Measurements from ENCODE around the gene SPCS2.
"Not testable (repeated sequence)": the region's sequence is repeated elsewhere in the genome, so short reads cannot be mapped to it uniquely, and the experiment has no call there.

Gene SPCS2

GRCh38 chr11:74950374-74950969 lies 1.4 kb downstream of the SPCS2 start:
- DNase-seq (ENCODE audit: low read depth in 2 of 2), result no peak

GRCh38 chr11:74951226-74951625 lies 2.2 kb downstream of the SPCS2 start:
- DNase-seq (ENCODE audit: low read depth in 2 of 2), result no peak

DNA sequence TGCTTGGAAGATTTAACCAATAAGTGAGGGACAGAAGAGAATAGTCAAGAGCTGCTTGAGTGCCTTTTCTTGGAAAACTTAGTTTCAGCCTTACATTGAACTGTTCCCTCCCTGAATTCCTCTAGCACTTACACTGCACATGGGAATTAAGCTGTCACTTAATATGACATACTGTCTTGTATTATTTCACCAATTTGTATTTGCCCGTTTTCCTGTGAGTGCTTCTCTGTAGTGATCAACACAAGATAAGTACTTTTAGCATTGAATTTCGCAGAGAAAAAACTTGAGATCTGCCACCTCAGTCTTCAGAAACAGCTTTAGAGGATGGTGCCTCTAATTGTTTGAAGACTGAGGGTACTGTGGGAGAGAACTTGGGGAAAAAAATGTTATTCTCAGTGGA lies 3.7 kb downstream of the SPCS2 start:
- no peak for DNase-seq (ENCODE audit: low read depth in 2 of 2)

DNA sequence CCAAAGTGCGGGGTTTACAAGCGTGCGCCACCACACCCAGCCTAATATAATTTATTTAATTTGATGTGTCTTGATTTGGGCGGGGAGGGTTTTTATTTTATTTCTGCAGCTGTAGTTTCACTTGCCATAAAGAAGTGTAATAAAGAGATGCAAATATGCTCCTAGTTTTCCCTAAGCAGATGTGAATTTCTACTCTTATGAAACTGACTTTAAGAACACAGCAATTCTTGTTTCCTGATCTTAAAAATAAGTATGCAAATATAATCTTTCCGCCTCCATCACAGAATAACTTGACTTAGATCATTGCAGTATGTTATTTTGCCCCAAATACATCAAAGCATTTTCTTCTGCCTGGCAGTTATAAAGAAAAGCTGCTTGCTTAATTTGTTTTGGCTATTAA lies 4.4 kb downstream of the SPCS2 start:
- DNase-seq (ENCODE audit: low read depth in 2 of 2), result no peak

DNA sequence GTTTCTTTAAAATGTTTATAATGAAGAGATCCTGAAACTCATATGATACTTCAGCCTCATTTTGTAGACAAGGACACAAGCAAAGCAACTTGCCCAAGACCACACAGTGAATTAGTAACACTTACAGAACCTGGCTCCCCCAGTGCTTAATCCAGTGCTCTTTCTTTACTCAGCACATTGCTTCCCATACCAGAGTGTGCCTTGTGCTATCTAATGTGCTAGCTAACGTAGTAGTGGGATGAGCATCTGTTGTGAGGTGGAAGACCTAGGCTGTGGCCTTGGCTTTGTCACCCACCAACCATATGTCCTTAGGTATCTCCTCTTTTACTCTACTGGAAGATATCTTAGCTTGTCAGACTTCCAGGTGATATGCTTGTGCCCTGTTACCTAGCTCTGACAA lies 5.1 kb downstream of the SPCS2 start:
- no peak for DNase-seq (ENCODE audit: low read depth in 2 of 2)

- DNase-seq (ENCODE audit: low read depth in 2 of 2), result no peak
These were observed 7.4 kb downstream of the SPCS2 start for GRCh38 chr11:74956397-74957015.

- no peak for DNase-seq (ENCODE audit: low read depth in 2 of 2)
These were observed 9.0 kb downstream of the SPCS2 start for GRCh38 chr11:74957937-74958629.

- not testable (repeated sequence) for DNase-seq (ENCODE audit: low read depth in 2 of 2)
These were observed 11.1 kb downstream of the SPCS2 start for GRCh38 chr11:74960128-74960527.

- no peak for DNase-seq (ENCODE audit: low read depth in 2 of 2)
These were observed 17.6 kb downstream of the SPCS2 start for GRCh38 chr11:74966651-74967050.

GRCh38 chr11:74970852-74971395 lies 21.9 kb downstream of the SPCS2 start:
- DNase-seq (ENCODE audit: low read depth in 2 of 2), result no peak

DNA sequence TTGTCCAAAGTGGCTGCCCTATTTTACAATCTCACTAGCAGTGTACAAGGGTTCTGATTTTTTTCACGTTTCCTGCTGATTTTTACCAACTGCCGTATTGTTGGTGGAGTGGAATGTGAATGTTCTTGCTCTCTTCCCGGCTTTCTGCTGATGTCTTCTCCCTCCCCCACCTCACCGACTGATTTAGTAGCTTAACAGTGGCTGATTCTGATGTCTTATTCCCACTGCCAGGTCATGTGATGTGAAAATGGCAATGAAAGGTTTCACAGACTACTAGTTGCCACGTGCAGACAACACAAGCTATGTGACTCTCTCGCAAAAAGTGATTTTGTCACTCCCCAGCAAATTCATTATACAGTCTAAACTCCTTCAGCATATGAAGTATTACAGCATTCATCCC lies 22.4 kb downstream of the SPCS2 start:
- DNase-seq (ENCODE audit: low read depth in 2 of 2), result no peak

- DNase-seq (ENCODE audit: low read depth in 2 of 2), result no peak
These were observed 29.0 kb downstream of the SPCS2 start for GRCh38 chr11:74978041-74978440.

DNA sequence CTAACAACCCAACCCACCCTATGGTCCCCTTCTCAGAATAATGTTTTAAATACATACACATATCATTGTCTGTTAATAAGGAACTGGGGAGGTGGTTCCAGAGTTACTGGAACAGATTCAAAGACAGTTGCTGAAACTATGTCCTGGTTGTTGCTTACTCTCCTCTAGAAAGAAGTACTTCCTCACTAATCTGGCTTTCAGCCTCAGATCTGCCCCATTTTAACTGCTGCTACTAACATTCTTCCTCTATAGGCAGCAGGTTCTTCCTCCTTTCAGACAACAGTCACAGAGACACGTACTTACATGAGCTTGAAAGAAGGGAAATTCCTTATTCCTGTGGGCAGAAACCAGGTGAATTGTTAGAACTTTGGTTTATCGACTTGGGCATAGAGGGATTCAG lies 31.6 kb downstream of the SPCS2 start:
- DNase-seq (ENCODE audit: low read depth in 2 of 2), result no peak

- no peak for DNase-seq (ENCODE audit: low read depth in 2 of 2)
These were observed 32.8 kb downstream of the SPCS2 start for GRCh38 chr11:74981888-74982287.

DNA sequence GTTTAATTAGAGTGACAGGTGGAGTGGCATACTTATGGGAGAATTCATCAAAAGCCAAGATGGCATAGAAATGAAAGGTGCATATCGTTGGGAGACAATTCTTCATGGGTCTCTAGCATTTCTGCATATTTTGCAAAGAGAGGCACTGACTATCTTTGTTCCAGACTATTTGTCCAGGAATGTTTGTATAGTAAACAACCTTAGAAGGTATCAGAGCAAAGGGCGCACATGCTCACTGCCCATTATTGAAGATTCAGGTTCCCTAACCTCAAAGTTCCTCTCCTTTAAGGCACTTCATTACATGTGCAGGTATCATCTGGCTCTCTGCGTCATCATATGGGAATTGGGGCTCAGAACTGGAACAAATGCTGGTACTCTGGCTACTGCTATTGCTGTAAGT lies 35.0 kb downstream of the SPCS2 start:
- no peak for DNase-seq (ENCODE audit: low read depth in 2 of 2)

- DNase-seq (ENCODE audit: low read depth in 2 of 2), result no peak
These were observed 35.7 kb downstream of the SPCS2 start for GRCh38 chr11:74984730-74985129.

- DNase-seq (ENCODE audit: low read depth in 2 of 2), result peak; percentile 77 to 80
These were observed 39.6 kb downstream of the SPCS2 start, which contains the start of gene NEU3 for GRCh38 chr11:74988541-74989259. NEU3 (plus strand) TSS chr11:74988933; CDS start chr11:74989061, 128 bp downstream.

DNA sequence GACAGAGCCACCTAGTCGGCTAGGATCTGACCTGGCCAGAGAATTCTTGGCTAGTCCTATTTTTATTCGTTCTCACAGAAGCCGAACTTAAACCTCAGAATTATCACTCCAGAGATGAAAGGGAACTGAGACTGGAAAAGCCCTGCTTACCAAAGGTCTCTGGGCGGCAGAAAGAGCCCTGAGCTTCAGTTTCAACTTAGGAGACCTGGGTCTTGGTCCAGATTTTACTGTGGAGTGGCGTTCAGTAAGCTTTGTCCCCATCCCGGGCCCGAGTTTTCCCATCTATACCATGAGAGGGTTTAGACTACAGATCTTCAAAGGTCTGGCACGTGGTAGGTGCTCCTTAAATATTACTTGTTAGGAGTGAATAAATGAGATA lies 40.2 kb downstream of the SPCS2 start:
- DNase-seq (ENCODE audit: low read depth in 2 of 2), result no peak

GRCh38 chr11:74990150-74990549 lies 41.1 kb downstream of the SPCS2 start:
- DNase-seq (ENCODE audit: low read depth in 2 of 2), result not testable (repeated sequence)

GRCh38 chr11:74990941-74991340 lies 41.9 kb downstream of the SPCS2 start:
- no peak for DNase-seq (ENCODE audit: low read depth in 2 of 2)

GRCh38 chr11:74992852-74993251 lies 43.8 kb downstream of the SPCS2 start:
- no peak for DNase-seq (ENCODE audit: low read depth in 2 of 2)

DNA sequence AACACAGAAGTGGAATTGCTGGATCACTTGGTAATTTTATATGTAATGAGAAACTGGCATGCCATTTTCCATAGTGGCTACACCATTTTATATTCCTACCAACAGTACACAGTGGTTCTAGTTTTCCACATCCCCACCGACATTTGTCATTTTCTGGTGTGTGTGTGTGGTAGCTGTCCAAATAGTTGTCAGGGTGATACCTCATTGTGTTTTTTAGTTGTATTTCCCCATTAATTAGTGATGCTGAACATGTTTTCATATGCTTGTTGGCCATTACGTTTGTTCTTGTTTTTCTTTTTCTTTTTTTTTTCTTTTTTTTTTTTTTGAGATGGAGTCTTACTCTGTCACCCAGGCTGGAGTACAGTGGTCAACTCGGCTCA lies 51.9 kb downstream of the SPCS2 start:
- no peak for DNase-seq (ENCODE audit: low read depth in 2 of 2)
